Stimulated activated CD8-positive, alpha-beta memory T cell treated with anti-CD3 and anti-CD28 coated beads, Interleukin-15, amount 100 ng/mL, for 4 hours (primary cell): ENCODE measurements around the gene SP3.

Experiments
- DNase-seq, 2 donors: peaks; one replicate each; pipeline ENCODE4 v3.0.0-alpha.2; 2020; ENCODE audit warnings: low read depth in 2 of 2

SP3 gene

GRCh38 chr2:173965372-173966025, at the start of gene SP3:
SP3 (minus strand) TSS chr2:173965373; CDS start chr2:173965171, 202 bp downstream.
- DNase-seq = peak; percentile 89

- DNase-seq = no peak
Measured at GRCh38 chr2:174014699-174015070, 49.5 kb upstream of the SP3 start.

- DNase-seq = no peak
Measured at GRCh38 chr2:174014011-174014698, 49.0 kb upstream of the SP3 start.

DNA sequence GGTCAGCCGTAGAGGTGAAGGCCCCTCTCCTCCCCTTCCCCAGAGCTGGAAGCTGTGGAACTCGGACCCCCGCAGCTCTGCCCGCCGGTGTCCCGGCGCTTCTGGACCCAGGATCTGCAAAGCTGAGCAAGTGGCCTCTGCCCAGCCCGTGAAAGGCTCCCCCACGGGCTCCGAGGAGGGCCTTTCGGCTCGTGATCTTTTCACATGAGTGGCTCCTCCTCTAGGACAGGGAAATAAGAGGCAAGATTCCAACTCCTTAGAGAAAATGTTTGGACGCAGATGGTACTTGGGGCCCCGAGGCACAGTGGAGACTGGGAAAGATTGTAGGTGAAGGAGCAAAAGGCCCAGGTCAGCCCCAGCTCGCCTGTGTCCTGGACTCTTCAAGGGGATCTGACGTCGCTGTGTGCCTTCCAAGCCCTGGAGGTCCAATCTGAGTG, 48.2 kb upstream of the SP3 start:
- no peak for DNase-seq

DNA sequence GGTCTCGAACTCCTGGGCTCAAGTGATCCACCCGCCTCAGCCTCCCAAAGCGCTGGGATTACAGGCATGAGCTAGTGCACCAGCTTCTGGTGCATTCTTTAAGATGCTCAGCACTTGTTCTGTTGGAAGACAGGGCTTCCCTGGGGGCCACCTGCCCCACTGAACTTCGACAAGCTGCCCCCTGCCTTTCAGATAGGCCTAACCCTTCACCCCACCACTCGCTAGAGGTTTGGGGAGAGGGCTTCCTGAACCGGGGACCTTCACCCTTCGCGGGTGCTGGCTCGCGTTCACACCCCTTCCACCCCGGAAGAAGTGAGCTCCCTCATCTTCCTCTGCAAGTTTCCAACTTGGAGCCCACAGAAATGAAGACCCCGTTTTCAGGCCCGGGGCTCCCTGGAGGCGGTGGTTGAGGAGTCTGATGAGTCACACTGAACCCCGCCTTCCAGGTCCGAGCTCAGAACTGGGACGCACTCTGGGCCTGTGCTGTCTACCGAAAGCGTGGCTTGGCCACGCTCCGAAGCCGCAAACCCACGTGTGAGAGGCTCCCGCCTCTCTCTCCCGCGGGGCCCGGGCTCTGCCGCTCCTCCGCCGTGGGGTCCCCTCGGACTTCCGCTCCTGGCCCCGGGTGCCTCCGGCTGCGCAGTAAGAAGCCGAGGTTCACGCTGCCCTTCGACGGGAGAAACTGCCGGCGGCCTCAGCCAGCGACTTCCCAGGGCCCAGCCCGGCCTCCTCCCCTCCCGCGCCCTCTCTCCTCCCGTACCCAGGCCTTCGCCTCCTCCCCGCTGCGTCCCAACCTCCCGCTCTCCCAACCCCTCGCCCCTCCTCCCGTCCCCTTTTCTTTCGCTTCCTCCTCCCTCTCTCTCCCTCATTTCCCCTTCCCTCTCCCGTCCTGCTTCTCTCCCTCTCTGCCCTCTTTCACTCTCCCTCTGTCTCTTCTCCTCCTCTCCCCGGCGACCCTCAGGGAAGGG, 47.5 kb upstream of the SP3 start:
- DNase-seq = peak; percentile 17 to 19

- no peak for DNase-seq
Measured at GRCh38 chr2:174011796-174012195, 46.6 kb upstream of the SP3 start.

- DNase-seq = no peak
Measured at GRCh38 chr2:174011173-174011572, 46.0 kb upstream of the SP3 start.

GRCh38 chr2:174009488-174010223, 44.5 kb upstream of the SP3 start:
- DNase-seq = no peak

DNA sequence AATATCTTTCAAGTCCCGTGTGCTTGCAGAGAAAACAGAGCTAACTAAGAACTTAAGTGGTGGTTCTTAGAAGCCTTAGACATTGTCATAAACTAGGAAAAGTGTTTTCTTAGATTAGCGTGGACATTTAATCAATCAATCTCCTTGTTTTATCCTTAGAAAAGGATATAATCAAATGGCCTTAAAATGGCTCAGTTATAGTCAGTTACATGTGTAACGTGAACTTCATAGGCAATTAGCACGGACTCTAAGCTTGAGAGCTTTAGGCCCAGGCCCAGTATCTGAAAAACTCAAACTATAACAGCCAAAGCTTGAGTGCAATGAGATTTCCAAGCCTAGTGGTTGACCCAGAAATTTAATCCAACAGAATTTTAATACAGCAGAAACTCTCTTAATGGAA, 43.5 kb upstream of the SP3 start:
- DNase-seq = no peak

- DNase-seq = no peak
Measured at GRCh38 chr2:174007010-174007409, 41.8 kb upstream of the SP3 start.

DNA sequence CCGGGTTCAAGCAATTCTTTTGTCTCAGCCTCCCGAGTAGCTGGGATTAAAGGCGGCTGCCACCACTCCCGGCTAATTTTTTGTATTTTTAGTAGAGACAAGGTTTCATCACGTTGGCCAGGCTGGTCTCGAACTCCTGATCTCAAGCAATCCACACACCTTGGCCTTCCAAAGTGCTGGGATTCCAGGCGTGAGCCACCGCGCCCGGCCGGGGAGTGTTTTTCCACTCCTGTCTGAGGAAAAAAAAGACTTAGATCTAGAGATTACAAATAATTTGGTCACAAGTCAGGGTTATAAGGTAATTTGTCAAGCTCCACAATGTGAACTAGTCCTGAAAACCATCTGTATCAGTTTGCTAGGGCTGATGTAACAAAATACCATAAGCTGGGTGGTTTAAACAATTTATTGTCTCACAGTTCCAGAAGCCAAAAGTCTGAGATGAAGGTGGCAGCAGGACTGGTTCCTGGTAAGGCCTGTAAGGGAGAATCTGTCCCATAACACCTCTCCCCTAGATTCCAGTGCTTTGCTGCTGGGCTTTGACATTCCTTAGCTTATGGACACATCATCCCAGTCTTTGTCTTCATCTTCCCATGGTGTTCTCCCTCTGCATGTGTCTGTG, 40.7 kb upstream of the SP3 start:
- no peak for DNase-seq

- DNase-seq = no peak
Measured at GRCh38 chr2:174004905-174005605, 39.9 kb upstream of the SP3 start.

GRCh38 chr2:174003720-174004695, 38.8 kb upstream of the SP3 start:
- DNase-seq = no peak

GRCh38 chr2:174002679-174003078, 37.5 kb upstream of the SP3 start:
- no peak for DNase-seq

- DNase-seq = no peak
Measured at GRCh38 chr2:174001107-174001506, 35.9 kb upstream of the SP3 start.

- DNase-seq = no peak
Measured at GRCh38 chr2:173999724-174000123, 34.6 kb upstream of the SP3 start.

DNA sequence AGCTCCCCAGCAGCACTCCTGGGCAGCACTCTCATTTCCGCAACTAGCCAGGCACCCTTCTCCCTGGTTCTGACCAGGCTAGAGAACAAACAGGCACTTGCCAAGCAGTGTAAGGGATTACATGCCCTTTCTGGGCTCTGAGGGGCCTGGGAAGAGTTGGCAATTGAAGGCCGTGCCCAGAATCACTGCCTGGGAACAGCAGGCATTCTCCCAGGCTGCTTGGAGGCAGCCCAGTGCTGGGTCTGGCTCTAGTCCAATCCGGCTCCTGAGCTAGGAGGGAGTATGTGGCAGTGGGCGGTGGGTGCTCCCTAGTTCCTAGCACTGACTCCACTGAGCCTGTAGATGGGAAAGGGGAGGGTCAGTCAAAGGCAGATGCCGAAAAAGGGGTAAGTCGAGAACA, 34.1 kb upstream of the SP3 start:
- no peak for DNase-seq

DNA sequence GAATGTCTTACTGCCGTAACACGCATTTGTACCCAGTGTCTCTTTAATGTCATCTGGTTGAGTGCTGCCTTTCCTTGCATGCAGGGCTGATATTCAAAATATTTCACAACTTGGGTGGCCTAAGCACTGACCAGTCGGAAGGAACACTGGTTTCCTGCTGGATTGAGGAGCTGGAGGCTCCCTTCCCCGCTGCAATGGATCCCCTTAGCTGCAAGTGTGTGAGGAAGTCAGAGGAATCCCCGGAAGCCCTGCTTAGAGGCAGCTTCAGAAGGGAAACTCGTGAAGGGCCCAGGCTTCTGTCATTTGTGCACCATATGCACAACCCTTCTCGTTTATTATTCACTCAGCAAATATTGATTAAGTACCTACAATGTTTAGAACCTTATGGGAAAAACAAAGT, 33.2 kb upstream of the SP3 start:
- DNase-seq = no peak

GRCh38 chr2:173997753-173998152, 32.6 kb upstream of the SP3 start:
- no peak for DNase-seq
